ENCODE data around the gene TRPV5. TPM values are rescaled to one million over a fixed set of nuclear protein-coding genes. Genes with fewer than 3 reads are reported as not detected.

Gene TRPV5
- total RNA-seq, 1 donor from 2014 or later = not detected

- DNase-seq (ENCODE audit: low read depth, low spot score) = no peak
Observed at GRCh38 chr7:142871260-142872105, 62.1 kb downstream of the TRPV5 start.

GRCh38 chr7:142870566-142871259, 62.8 kb downstream of the TRPV5 start:
- no peak for DNase-seq (ENCODE audit: low read depth, low spot score)

GRCh38 chr7:142870147-142870559, 63.4 kb downstream of the TRPV5 start:
- no peak for DNase-seq (ENCODE audit: low read depth, low spot score)

- DNase-seq (ENCODE audit: low read depth, low spot score) = no peak
Observed at GRCh38 chr7:142869434-142869833, 64.1 kb downstream of the TRPV5 start.

- no peak for DNase-seq (ENCODE audit: low read depth, low spot score)
Observed at GRCh38 chr7:142868986-142869415, 64.5 kb downstream of the TRPV5 start.

GRCh38 chr7:142868188-142868985, 65.2 kb downstream of the TRPV5 start:
- no peak for DNase-seq (ENCODE audit: low read depth, low spot score)

GRCh38 chr7:142867398-142868187, 66.0 kb downstream of the TRPV5 start:
- no peak for DNase-seq (ENCODE audit: low read depth, low spot score)

- DNase-seq (ENCODE audit: low read depth, low spot score) = no peak
Observed at GRCh38 chr7:142867097-142867378, 66.5 kb downstream of the TRPV5 start.

- DNase-seq (ENCODE audit: low read depth, low spot score) = no peak
Observed at GRCh38 chr7:142866361-142867096, 67.0 kb downstream of the TRPV5 start.

GRCh38 chr7:142865766-142866165, 67.8 kb downstream of the TRPV5 start:
- DNase-seq (ENCODE audit: low read depth, low spot score) = no peak

- no peak for DNase-seq (ENCODE audit: low read depth, low spot score)
Observed at GRCh38 chr7:142864980-142865747, 68.4 kb downstream of the TRPV5 start.

GRCh38 chr7:142863891-142864685, 69.5 kb downstream of the TRPV5 start:
- no peak for DNase-seq (ENCODE audit: low read depth, low spot score)

- DNase-seq (ENCODE audit: low read depth, low spot score) = no peak
Observed at GRCh38 chr7:142862786-142863400, 70.7 kb downstream of the TRPV5 start.

GRCh38 chr7:142862351-142862750, 71.2 kb downstream of the TRPV5 start:
- DNase-seq (ENCODE audit: low read depth, low spot score) = no peak

GRCh38 chr7:142860968-142861367, 72.6 kb downstream of the TRPV5 start:
- DNase-seq (ENCODE audit: low read depth, low spot score) = no peak

GRCh38 chr7:142859829-142860228, 73.7 kb downstream of the TRPV5 start:
- DNase-seq (ENCODE audit: low read depth, low spot score) = no peak

- DNase-seq (ENCODE audit: low read depth, low spot score) = no peak
Observed at GRCh38 chr7:142859411-142859810, 74.1 kb downstream of the TRPV5 start.
